ENCODE data around the gene EPHA5.

The EPHA5 gene

GRCh38 chr4:65670331-65671031 lies at the start of gene EPHA5:
Gene EPHA5 (minus strand): TSS chr4:65670489. CDS start chr4:65669742, 747 bp downstream.
- DNase-seq = no peak

GRCh38 chr4:65719635-65720034 lies 49.3 kb upstream of the EPHA5 start:
- no peak for DNase-seq

DNA sequence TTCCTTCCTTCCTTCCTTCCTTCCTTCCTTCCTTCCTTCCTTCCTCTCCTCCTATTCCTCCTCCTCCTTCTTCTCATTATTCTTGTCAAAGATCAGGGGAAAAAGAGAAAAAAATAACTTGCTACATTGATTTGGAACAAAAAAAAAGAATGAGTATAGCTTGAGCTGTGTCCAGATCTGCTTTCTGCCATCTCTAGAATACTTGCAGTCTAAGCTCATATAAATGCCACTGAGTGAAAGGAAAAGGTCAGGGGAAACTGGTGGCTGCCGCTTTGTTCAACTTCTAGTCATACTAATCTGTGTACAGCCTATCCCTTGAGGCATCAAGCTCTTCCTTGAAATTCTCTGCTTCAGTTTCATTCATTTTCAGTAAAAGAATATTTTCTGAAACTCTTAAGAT lies 28.3 kb upstream of the EPHA5 start:
- no peak for DNase-seq

DNA sequence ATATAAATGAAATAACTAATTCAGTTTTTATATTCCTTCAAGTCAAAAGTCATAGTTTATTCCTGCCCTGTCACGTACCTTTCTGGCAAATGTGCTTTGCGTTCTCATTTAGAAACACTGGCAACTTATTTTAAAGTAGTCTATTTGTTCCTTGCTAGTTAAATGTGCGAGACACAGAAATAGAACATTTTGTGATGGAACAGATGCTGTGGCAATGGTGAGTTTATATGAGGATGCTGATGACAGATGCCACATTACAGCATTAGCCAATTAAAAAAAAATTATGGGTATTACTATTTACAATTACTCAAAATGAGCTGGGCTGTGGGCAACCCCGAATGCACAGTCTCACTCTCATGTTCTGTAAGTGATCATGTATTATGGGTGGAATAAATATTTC lies 26.1 kb upstream of the EPHA5 start:
- no peak for DNase-seq

DNA sequence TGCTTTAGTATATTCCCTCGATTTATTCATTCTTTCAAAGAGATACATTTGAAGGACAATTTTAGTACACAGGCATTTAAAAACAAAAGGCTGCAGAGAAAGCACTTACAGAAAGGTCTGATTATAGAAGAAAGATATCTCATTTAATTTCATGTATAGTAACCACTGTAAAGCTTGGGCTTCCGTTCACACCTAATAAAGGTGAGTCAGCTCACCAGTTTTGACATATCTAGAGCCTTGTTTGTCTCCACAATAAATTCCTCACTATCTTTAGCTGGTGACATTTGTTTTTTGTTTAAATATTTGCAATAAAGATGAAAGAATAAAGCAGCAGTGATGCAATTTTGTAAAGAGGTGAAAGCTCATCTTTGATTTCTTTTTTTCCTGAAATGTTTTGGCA lies 1.1 kb upstream of the EPHA5 start:
- DNase-seq = no peak

DNA sequence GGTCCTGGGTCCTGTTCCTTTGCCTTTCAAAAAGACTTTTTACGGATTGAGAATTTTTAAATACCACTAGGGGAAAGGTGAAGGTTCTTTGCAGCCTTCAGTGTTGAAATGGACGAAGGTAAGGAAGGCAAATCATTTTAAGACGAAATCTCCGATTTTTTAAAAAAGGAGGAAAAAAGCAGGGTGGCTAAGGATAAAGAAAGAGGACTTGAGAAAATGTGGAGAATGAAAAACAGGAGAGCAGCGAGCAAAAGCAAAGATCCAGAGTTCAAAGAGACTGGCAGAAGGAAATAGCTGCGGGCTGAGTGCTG lies 314 bp downstream of the EPHA5 start:
- DNase-seq = no peak

DNA sequence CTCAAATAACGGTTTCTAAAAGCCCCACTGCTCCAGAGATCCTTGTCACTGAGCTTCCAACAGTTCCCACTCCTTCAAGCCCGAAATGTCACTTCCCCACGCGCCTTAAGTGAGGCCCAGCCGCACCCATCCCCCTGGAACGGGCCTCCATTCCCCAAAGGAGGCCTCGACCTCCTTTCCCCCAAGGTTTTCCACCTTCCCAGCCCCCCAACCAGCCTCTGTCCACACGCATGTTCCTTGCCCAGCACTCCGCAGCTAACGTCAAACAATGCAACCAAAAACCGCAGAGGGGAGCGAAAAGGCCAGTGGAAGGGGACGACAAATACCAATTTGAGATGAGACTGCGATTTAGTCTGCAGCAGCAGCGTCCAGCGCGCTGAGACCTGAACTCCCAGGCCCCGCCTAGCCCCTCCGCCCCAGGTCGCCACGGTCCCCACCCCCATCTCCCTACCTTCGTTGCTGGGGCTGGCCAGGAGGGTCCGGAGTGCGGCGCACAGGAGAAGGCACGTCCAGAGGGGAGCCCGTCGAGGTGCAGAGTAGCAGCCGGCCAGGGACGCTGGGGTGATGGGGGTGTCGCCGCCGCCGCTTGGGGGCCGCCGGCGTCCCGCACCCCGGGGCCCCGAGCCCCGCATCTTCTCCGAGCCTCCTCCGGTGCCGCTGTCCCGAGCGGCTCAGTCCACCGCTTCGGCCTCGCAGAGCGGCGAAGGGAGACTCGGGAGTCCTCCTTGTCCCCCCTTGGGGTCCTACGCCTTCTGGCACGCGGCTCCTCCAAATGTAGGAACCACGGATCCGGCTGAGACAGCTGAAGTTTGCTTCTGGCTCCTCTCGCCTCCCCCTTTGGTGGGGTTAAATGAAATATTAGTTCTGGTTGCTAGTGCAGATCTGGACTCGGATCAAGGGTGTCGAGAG lies 924 bp downstream of the EPHA5 start:
- no peak for DNase-seq

- DNase-seq = no peak
Observed at GRCh38 chr4:65668201-65669089, 1.8 kb downstream of the EPHA5 start.

- DNase-seq = no peak
Observed at GRCh38 chr4:65667506-65668041, 2.7 kb downstream of the EPHA5 start.

GRCh38 chr4:65665771-65666523 lies 4.3 kb downstream of the EPHA5 start:
- no peak for DNase-seq

DNA sequence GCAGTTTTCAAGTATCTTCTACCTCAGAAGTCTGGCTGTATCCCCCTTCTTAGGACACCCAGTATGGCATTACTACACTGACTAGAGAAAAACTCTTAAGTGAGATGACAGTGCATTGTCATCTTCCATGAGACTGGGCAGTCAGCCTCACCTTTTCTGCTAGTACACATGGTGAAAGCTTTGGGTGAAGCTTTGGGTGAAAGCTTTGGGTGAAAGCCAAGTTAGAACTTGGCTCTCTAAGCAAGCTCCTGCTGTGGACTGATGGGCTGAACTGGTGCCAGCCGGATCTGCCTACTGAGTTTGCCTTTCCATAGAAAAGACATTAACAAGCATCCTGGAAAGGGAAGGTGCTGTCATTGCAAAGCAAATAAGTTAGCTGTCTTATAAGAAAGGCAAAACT lies 8.8 kb downstream of the EPHA5 start:
- no peak for DNase-seq

- DNase-seq = no peak
Observed at GRCh38 chr4:65658117-65658516, 12.2 kb downstream of the EPHA5 start.

- no peak for DNase-seq
Observed at GRCh38 chr4:65656008-65656407, 14.3 kb downstream of the EPHA5 start.

GRCh38 chr4:65654976-65655375 lies 15.3 kb downstream of the EPHA5 start:
- DNase-seq = no peak

- no peak for DNase-seq
Observed at GRCh38 chr4:65653740-65654361, 16.4 kb downstream of the EPHA5 start.

DNA sequence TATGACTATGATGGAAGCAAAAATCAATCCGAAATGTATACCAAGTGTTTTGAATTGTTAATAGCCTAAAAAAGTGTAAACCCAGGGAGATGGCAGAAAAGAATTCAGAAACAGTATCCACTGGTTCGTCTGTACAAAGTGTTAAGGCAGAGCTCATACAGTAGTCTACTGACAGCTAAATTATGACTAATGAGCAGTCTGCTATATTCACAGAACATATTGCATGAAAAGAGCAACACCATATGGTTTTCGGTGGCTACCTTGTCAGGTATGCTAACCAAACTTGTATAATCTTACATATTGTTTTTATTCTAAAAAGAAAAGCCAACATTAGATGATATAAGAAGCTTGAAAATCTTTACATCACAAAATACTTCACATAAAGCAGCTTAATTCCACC lies 18.5 kb downstream of the EPHA5 start:
- DNase-seq = no peak

DNA sequence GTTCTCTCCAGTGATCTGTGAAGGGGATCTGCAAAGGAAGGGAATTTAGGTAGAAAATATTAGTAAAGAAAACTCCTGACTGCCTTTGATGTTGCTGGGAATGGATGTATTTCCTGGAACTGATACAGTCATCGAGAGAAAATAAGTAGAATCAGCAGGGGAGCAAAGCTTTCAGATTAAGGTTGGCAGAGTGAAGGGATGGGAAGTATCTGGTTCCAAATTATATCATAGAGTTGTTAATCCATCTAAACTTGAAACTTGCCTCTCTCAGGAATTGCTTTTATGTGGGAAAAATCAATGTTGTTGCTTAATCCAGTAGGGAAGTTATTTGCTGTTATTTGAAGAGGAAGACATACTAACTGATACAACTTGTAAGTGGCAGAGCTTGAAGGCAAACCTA lies 19.3 kb downstream of the EPHA5 start:
- no peak for DNase-seq

DNA sequence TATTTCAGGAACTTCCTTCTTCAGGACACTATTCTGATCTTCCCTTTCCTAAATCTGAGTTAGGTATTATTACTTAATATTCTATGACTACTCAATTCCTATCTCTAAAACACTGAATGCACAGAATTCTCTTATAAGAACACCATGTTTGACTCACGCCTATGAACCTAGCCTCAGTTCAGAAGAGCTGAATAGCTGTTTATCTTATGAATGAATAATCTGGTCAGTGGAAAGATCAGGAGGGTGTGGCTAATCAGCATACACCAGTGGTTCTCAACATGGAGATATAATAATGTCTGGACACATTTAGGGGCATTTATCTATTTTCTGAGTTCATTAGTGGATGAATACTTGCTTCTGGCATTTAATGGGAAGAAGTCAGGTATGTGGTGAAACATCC lies 24.2 kb downstream of the EPHA5 start:
- DNase-seq = no peak

GRCh38 chr4:65645185-65645584 lies 25.1 kb downstream of the EPHA5 start:
- no peak for DNase-seq

GRCh38 chr4:65635051-65635821 lies 35.1 kb downstream of the EPHA5 start:
- no peak for DNase-seq

DNA sequence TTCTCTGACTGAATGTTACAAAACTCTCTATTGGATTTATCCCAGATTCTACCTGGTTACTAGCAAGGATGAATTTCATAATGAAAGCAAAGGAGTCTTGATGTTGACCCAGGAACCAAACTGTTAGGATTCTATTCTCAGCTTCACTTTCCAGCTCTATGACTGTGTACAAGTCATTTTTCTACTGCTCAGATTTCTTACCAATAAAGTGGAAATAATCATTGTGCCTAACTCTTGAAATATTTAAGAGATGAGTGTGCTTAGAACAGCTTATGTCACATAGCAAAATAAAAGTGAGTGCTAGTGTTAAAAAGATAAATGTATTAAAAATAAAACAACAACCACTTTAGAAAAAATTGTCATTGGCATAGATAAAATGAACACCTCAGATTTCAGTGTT lies 45.6 kb downstream of the EPHA5 start:
- DNase-seq = no peak

Measured in stimulated activated CD4-positive, alpha-beta T cell treated with anti-CD3 and anti-CD28 coated beads, Interleukin-4, amount 100 ng/mL, for 24 hours (primary cell).